GM12891 (cell line): ENCODE results near the gene SMDT1.
"Not testable (repeated sequence)": the region's sequence is repeated elsewhere in the genome, so short reads cannot be mapped to it uniquely, and the experiment has no call there.

Source experiments
- DNase-seq: peaks from one replicate; pipeline ENCODE4 v3.0.0; 2011; ENCODE audit warnings: low spot score; ENCODE audit not compliant: insufficient read length
- FAIRE-seq: peaks from 2 replicates; lab custom pipeline; 2011; peaks lifted over from hg19 to GRCh38; lab: Jason Lieb, UNC
- PAX5 ChIP-seq: IDR thresholded peaks from 2 replicates; pipeline ENCODE4 v1.6.1; 2011; ENCODE audit warnings: low read length, moderate library complexity, mild to moderate bottlenecking; ENCODE audit not compliant: insufficient read depth, severe bottlenecking
- POLR2A ChIP-seq: IDR thresholded peaks from 2 replicates; pipeline ENCODE4 v1.6.1; 2011; ENCODE audit warnings: low read depth, low read length, control low read depth
- POLR2AphosphoS5 ChIP-seq: IDR thresholded peaks from 2 replicates; pipeline ENCODE4 v1.6.1; 2011; ENCODE audit warnings: low read depth, low read length, control low read depth
- POU2F2 ChIP-seq: IDR thresholded peaks from 2 replicates; pipeline ENCODE4 v1.6.1; 2011; ENCODE audit warnings: low read depth, mild to moderate bottlenecking, control low read depth, low read length, moderate library complexity
- SPI1 ChIP-seq: IDR thresholded peaks from 2 replicates; pipeline ENCODE4 v1.6.1; 2011; ENCODE audit warnings: low read depth, low read length, control low read depth
- TAF1 ChIP-seq: IDR thresholded peaks from 2 replicates; pipeline ENCODE4 v1.6.1; 2011; ENCODE audit warnings: low read depth, low read length, control low read depth

SMDT1 gene

DNA sequence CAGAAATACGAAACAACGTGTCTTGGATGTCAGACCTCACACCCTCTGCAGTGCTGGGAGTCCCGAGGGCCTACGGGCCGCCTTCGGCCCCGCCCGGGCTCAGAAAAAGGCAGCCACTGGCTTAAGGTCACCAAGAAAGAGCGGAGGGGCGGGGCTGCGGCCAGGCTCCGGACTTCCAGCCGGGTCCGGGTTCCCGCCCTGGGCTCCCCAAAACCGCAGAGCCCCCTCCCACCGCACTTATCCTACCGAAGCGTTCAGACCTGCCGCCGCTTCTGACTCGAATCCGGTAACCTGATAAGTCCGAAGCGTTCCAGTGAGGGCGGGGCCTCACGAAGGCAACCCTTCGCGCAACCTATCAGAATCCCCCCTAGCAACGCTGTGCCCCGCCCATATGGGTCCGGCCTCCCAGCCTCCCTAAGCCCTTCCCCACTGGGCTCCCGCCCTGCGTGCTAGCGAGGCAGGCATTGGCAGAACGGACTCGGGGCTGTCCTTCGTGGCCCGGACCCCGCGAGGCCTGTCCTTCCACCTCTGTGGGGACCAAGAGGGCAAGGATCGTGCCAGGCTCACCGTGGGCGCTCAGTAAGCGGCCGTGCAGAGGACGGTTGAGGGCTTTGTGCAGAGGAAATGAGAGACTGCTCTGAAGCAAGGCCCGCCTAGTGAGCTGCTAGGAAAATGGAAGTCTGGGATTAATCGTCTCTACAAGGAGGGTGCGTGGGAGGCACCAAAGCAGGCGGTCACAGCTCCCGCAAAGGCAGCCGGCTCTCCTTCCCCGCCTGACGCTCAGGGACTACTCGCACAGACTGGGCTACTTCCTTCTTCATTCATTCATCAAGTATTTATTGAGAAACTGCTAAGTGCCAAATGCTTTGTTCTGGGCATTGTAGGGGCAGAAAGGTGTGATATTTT, 8.7 kb upstream of the SMDT1 start, which contains the start of gene NAGA:
TSS of gene NAGA (minus strand) at position 296 of the 906 bp plus-strand sequence. CDS start 515 bp downstream, outside the sequence.
- TF ChIP-seq TAF1 (no peak), POLR2A (no peak), PAX5 (no peak), POU2F2 (no peak), SPI1 (peak; percentile 4; the same call in 1 of the 2 replicates), POLR2AphosphoS5 (peak; percentile 66)
- FAIRE-seq (peak; percentile 99), DNase-seq (peak; percentile 96)

DNA sequence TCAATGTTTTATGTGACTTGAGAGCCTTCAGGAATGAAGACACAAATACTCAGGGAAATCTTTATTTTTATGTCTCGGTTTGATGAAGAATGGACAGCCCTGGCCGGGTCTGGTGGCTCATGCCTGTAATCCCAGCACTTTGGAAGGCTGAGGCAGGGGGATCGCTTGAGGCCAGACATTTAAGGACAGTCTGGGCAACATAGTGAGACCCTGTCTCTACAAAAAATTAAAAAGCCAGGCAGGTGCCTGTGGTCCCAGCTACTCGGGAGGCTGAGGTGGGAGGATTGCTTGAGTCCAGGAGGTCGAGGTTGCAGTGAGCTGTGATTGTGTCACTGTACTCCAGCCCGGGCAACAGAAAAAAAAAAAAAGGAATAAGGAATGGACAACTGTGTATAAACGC, 8.0 kb upstream of the SMDT1 start:
- not testable (repeated sequence) for FAIRE-seq, DNase-seq

DNA sequence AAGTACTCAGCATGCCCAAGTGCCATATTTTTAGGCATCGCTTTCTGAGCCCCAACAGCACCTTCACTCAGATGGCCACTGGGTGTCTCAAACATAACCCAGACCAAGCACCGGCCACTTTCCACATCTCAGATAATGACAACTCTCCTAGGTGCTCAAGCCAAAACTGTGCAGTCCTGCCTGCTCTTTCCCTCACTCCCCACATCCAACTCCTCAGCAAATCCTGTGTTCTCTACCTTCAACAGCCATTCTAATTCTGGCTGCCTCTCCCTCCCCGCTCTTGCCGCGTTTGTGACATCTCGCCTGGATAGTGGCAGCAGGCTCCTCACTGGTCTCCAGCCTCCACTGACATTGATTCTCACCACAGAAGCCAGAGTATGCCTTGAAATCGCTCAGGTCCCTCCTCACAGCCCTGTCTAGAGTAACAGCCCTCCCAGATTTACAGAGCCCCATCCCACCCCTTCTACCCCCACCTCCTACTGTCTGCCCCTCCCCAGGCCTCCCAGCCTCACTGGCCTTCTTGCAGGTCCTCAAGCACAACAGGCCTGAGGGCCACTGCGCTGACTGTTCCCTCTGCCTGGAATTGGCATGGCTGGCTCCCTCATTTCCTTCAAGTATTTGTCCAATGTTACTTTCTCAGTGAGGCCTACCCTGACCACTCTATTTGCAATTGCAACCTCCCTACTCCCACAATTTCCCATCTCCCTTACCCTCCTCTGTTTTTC, 6.7 kb upstream of the SMDT1 start:
- no peak for DNase-seq
- no peak for TF ChIP-seq PAX5
- no peak for TF ChIP-seq SPI1
- TF ChIP-seq TAF1: no peak
- no peak for TF ChIP-seq POLR2AphosphoS5
- TF ChIP-seq POU2F2: no peak
- FAIRE-seq: peak; percentile 23

DNA sequence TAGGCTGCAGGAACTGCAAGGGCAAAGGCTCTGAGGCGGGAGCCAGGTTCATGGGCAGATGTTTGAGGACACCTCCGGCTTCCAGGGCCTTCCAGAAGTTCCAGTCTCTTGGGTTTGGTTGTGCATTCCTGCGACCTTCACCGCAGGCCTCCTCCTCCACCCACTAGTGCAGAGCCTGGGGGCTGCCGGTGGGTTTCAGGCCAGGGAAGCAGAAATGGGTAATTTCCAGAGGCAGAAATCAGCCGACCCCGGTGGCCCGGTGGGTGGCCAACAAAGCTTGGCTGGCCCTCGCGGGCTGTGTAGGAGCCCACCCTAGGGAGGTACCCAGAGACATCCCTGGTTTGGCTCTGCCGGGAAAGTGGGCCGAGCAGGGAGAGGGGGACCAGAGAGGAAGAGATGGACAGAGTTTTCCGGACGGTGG, 5.9 kb upstream of the SMDT1 start:
- no peak for FAIRE-seq
- DNase-seq: no peak
- TF ChIP-seq POLR2A (no peak), TAF1 (no peak), POU2F2 (no peak), POLR2AphosphoS5 (no peak), PAX5 (no peak), SPI1 (no peak)

- DNase-seq: no peak
- peak; percentile 51 for FAIRE-seq
- no peak for TF ChIP-seq PAX5
- no peak for TF ChIP-seq POLR2A
- TF ChIP-seq POLR2AphosphoS5: no peak
- TF ChIP-seq TAF1: no peak
- TF ChIP-seq POU2F2: no peak
- TF ChIP-seq SPI1: no peak
Observed at GRCh38 chr22:42074132-42074811, 5.2 kb upstream of the SMDT1 start, which contains the start of gene PHETA2. Gene PHETA2 (plus strand): TSS chr22:42074248. CDS start chr22:42077294, 3,046 bp downstream.

GRCh38 chr22:42074846-42075676, 4.4 kb upstream of the SMDT1 start:
- FAIRE-seq (peak; percentile 41), DNase-seq (no peak)
- TF ChIP-seq POLR2AphosphoS5: no peak
- TF ChIP-seq POLR2A: no peak
- no peak for TF ChIP-seq PAX5
- TF ChIP-seq SPI1: no peak
- TF ChIP-seq TAF1: no peak
- no peak for TF ChIP-seq POU2F2

DNA sequence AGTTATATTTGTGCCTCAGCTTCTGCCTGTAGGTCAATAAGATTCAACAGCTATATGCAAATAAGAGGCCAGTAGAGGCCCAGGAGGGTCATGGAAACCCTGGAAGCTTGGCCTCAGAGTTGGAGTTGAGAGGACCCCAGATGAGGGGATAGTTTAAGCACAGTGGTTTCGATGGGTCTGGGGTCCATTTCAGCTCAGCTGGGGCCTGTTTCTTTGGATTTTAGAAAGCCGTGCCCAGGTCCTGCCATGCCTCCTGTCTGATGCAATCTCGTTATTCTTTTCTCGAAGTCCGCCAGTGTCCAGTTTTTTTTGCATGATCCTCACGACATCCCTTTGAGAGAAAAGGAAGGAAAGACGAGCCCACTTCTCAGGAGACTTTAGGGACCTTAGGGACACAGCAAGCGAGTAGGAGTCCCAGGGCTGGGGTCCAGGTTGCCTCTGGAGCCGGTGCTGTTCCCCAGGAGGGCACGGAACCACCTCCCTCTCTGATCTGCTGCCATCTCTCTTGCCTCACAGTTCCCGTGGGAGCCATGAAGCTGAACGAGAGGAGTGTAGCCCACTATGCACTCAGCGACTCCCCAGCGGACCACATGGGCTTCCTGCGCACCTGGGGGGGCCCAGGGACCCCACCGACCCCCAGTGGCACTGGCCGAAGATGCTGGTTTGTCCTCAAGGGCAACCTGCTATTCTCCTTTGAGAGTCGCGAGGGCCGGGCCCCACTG, 2.6 kb upstream of the SMDT1 start:
- FAIRE-seq: no peak

DNA sequence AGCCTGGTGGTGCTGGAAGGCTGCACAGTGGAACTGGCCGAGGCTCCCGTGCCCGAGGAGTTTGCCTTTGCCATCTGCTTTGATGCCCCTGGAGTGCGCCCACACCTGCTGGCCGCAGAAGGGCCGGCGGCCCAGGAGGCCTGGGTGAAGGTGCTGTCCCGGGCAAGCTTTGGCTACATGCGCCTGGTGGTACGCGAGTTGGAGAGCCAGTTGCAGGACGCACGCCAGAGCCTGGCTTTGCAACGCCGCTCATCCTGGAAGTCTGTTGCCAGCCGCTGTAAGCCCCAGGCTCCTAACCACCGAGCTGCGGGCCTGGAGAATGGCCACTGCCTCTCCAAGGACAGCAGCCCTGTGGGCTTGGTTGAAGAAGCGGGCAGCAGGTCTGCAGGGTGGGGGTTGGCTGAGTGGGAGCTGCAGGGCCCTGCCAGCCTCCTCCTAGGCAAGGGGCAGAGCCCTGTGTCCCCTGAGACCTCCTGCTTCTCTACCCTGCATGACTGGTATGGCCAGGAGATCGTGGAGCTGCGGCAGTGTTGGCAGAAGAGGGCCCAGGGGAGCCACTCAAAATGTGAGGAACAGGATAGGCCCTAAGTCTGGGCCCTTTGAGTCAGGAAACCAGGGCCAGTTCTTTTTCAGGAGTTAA, 1.9 kb upstream of the SMDT1 start:
- no peak for FAIRE-seq
- DNase-seq: no peak
- no peak for TF ChIP-seq TAF1

More for the DNA sequence above, 2.6 kb upstream of the SMDT1 start:
- TF ChIP-seq POLR2AphosphoS5 (no peak), TAF1 (no peak), POLR2A (no peak), POU2F2 (no peak), SPI1 (no peak), PAX5 (no peak)
- no peak for DNase-seq
